Measurements from ENCODE around the gene GRM8.

GRM8 gene

DNA sequence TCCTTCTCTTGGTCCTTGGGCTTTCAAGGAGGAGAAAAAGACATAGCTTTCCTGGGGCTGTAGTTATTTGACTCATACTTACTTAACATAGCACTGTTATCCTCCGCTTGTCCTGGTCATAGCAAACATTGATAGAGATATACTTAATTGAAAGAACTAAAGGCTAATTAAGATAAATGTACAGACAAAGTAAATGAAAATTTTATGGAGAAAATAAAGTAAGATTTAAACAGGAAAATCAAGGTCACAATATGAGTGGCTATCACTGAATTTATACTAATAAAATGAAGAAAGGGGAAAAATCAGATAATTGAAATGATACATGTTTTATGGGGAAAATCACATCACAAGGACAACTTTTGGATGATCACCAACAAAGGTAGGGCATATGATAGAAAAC is 849.7 kb downstream of the GRM8 start:
- DNase-seq: no peak
- Histone ChIP-seq H2AFZ (ENCODE audit: low read depth, low read length) (no peak overlapping the region), H3K27me3 (ENCODE audit: insufficient read depth, low read length, poor library complexity) (no peaks in the 10 kb centered on the region), H3K79me2 (ENCODE audit: insufficient read depth, low read length) (no peaks in the 10 kb centered on the region), H3K36me3 (ENCODE audit: insufficient read depth, low read length) (no peaks in the 10 kb centered on the region), H3K27ac (ENCODE audit: low read length) (no peak overlapping the region), H3K9ac (ENCODE audit: low read depth, low read length) (no peak overlapping the region), H3K4me2 (ENCODE audit: insufficient read depth, low read length) (no peak overlapping the region), H3K4me1 (ENCODE audit: insufficient read depth, low read length) (no peaks in the 10 kb centered on the region), H4K20me1 (ENCODE audit: insufficient read depth, low read length) (no peaks in the 10 kb centered on the region), H3K4me3 (ENCODE audit: low read depth in 1 of 2, low read length in 2 of 2) (no peak overlapping the region), H3K9me3 (ENCODE audit: insufficient read depth, low read length, severe bottlenecking) (no peaks in the 10 kb centered on the region)
- ATAC-seq (ENCODE audit: insufficient read depth, low read depth): no peak
- no peak for TF ChIP-seq EZH2 (IDR thresholded peaks at IDR 0.05; ENCODE audit: borderline replicate concordance, low read depth, low read length, severe bottlenecking)
- TF ChIP-seq, protein P1, sequence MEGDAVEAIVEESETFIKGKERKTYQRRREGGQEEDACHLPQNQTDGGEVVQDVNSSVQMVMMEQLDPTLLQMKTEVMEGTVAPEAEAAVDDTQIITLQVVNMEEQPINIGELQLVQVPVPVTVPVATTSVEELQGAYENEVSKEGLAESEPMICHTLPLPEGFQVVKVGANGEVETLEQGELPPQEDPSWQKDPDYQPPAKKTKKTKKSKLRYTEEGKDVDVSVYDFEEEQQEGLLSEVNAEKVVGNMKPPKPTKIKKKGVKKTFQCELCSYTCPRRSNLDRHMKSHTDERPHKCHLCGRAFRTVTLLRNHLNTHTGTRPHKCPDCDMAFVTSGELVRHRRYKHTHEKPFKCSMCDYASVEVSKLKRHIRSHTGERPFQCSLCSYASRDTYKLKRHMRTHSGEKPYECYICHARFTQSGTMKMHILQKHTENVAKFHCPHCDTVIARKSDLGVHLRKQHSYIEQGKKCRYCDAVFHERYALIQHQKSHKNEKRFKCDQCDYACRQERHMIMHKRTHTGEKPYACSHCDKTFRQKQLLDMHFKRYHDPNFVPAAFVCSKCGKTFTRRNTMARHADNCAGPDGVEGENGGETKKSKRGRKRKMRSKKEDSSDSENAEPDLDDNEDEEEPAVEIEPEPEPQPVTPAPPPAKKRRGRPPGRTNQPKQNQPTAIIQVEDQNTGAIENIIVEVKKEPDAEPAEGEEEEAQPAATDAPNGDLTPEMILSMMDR (IDR thresholded peaks at IDR 0.05; ENCODE audit: borderline replicate concordance, extremely low read depth, low read length, poor library complexity, severe bottlenecking): no peak

DNA sequence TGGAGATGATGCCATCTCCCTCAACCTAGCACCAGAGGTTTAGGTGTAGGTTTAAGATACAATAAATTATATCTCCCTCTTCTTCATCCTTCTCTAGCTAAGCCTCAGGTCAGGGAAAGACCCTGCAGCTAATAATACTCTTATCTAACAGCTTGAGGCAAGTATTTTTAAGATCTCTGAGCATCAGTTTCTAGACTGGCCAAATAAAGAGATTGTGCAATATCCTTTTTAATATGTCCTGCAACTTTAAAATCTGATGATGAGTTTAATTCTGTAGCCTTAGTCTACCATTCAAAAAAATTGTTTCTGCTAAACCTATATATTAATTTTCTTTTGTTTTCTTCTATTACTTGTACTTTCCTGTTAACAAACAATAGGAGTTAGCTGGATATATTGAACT is 850.8 kb downstream of the GRM8 start:
- Histone ChIP-seq H4K20me1 (ENCODE audit: insufficient read depth, low read length) (no peaks in the 10 kb centered on the region), H3K27ac (ENCODE audit: low read length) (no peak overlapping the region), H3K27me3 (ENCODE audit: insufficient read depth, low read length, poor library complexity) (no peaks in the 10 kb centered on the region), H3K36me3 (ENCODE audit: insufficient read depth, low read length) (no peaks in the 10 kb centered on the region), H3K9me3 (ENCODE audit: insufficient read depth, low read length, severe bottlenecking) (no peaks in the 10 kb centered on the region), H3K79me2 (ENCODE audit: insufficient read depth, low read length) (no peaks in the 10 kb centered on the region), H3K4me2 (ENCODE audit: insufficient read depth, low read length) (no peak overlapping the region), H3K4me1 (ENCODE audit: insufficient read depth, low read length) (no peaks in the 10 kb centered on the region), H3K4me3 (ENCODE audit: low read depth in 1 of 2, low read length in 2 of 2) (no peak overlapping the region), H3K9ac (ENCODE audit: low read depth, low read length) (no peak overlapping the region), H2AFZ (ENCODE audit: low read depth, low read length) (no peak overlapping the region)
- ATAC-seq (ENCODE audit: insufficient read depth, low read depth) (no peak), DNase-seq (no peak)
- TF ChIP-seq EZH2 (IDR thresholded peaks at IDR 0.05; ENCODE audit: borderline replicate concordance, low read depth, low read length, severe bottlenecking): no peak
- TF ChIP-seq, protein P1 (IDR thresholded peaks at IDR 0.05; ENCODE audit: borderline replicate concordance, extremely low read depth, low read length, poor library complexity, severe bottlenecking): no peak

DNA sequence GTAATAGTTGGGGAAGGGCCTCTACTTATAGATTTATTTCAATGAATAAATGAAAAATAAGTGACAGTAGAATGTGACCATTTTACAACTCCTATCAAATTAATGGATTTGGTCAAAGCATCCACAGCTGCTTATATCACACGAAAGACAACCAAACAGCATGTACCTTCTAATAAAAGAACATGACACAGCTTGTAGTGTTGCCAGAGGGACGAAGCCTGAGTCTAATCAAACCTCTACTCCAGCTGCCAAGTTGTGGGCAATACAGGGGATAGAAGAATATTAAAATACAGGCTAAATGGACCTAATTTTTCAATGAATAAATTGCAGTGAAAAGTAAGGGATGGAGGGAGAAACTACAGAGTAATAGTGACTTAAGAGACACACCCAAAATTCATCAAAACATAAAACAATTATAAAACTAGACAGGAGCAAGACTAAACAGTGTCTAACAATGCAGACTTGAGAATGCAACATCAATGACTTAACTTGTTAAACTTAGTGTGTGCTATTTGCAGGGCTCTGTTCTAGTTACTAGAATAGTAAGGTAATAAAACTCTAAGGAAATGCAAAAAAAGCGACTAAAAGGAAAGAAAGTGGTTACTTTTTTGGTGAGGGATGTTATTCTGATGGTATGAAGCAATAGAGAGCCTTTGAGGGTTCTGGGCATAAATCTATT is 853.8 kb downstream of the GRM8 start:
- Histone ChIP-seq H3K4me1 (ENCODE audit: insufficient read depth, low read length) (no peaks in the 10 kb centered on the region), H3K4me3 (ENCODE audit: low read depth in 1 of 2, low read length in 2 of 2) (no peak overlapping the region), H3K4me2 (ENCODE audit: insufficient read depth, low read length) (no peak overlapping the region), H3K27ac (ENCODE audit: low read length) (no peak overlapping the region), H2AFZ (ENCODE audit: low read depth, low read length) (no peak overlapping the region), H4K20me1 (ENCODE audit: insufficient read depth, low read length) (no peaks in the 10 kb centered on the region), H3K36me3 (ENCODE audit: insufficient read depth, low read length) (no peaks in the 10 kb centered on the region), H3K27me3 (ENCODE audit: insufficient read depth, low read length, poor library complexity) (no peaks in the 10 kb centered on the region), H3K79me2 (ENCODE audit: insufficient read depth, low read length) (no peaks in the 10 kb centered on the region), H3K9me3 (ENCODE audit: insufficient read depth, low read length, severe bottlenecking) (no peaks in the 10 kb centered on the region), H3K9ac (ENCODE audit: low read depth, low read length) (no peak overlapping the region)
- no peak for DNase-seq
- TF ChIP-seq, protein P1 (IDR thresholded peaks at IDR 0.05; ENCODE audit: borderline replicate concordance, extremely low read depth, low read length, poor library complexity, severe bottlenecking): no peak
- no peak for TF ChIP-seq EZH2 (IDR thresholded peaks at IDR 0.05; ENCODE audit: borderline replicate concordance, low read depth, low read length, severe bottlenecking)
- ATAC-seq (ENCODE audit: insufficient read depth, low read depth): no peak

Data from DND-41 (cell line).